ENCODE data around the gene PLIN1.

DNA sequence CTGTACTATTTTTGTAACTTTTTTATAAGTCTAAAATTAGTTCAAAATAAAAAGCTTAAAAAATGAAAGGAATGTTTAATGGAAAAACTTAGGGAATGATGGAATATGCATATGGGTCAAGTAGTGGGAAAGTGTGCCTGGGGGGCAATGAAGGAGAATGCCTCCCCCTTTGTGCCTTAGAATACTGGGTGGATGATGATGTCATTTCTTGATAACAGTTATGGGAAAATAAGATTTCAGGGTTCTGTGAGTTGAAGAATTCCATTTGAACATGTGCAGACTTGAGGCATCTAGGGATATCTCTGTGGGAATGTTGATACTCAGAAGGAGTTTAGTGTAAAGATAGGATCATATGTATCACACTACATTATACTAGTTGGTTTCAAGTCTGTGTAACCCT lies 25.2 kb upstream of the PLIN1 start:
- TF ChIP-seq, protein P1, sequence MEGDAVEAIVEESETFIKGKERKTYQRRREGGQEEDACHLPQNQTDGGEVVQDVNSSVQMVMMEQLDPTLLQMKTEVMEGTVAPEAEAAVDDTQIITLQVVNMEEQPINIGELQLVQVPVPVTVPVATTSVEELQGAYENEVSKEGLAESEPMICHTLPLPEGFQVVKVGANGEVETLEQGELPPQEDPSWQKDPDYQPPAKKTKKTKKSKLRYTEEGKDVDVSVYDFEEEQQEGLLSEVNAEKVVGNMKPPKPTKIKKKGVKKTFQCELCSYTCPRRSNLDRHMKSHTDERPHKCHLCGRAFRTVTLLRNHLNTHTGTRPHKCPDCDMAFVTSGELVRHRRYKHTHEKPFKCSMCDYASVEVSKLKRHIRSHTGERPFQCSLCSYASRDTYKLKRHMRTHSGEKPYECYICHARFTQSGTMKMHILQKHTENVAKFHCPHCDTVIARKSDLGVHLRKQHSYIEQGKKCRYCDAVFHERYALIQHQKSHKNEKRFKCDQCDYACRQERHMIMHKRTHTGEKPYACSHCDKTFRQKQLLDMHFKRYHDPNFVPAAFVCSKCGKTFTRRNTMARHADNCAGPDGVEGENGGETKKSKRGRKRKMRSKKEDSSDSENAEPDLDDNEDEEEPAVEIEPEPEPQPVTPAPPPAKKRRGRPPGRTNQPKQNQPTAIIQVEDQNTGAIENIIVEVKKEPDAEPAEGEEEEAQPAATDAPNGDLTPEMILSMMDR (IDR thresholded peaks at IDR 0.05), result no peak
- no peak for TF ChIP-seq POLR2A (IDR thresholded peaks at IDR 0.05)

All from body of pancreas (tissue), 4 donors.